Measurements from ENCODE around the gene SIGLEC5.

SIGLEC5 gene

DNA sequence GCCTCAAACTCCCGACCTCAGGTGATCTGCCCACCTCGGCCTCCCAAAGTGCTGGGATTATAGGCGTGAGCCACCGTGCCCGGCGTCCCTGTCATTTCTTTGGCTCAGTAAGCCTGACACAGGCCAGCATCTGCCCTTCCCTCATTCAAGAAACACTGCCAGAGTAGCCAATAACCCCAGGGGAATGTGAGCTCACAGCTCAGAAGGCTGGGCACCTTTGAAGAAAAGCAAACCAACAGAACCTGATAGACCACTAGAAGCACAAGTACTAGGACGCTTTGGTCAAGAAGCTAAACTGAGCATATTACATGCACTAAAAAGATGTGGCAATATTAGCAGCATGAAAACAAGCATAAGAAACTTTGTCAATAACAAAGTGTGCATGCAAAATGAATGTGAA is 14.2 kb downstream of the SIGLEC5 start:
- TF ChIP-seq EP300 (IDR thresholded peaks at IDR 0.05; ENCODE audit: borderline replicate concordance) (no peak), CREB1 (IDR thresholded peaks at IDR 0.05; ENCODE audit: low read depth) (no peak), FOXM1 (IDR thresholded peaks at IDR 0.05; ENCODE audit: borderline replicate concordance, low read depth) (no peak), ZBTB7A (IDR thresholded peaks at IDR 0.05; ENCODE audit: low read depth) (no peak), TCF12 (IDR thresholded peaks at IDR 0.05; ENCODE audit: low read depth) (no peak), TEAD4 (IDR thresholded peaks at IDR 0.05) (no peak), TAF1 (IDR thresholded peaks at IDR 0.05; ENCODE audit: low read depth) (no peak), RAD21 (IDR thresholded peaks at IDR 0.05; ENCODE audit: low read depth) (no peak), CEBPB (IDR thresholded peaks at IDR 0.05) (no peak)
- TF ChIP-seq, protein P1, sequence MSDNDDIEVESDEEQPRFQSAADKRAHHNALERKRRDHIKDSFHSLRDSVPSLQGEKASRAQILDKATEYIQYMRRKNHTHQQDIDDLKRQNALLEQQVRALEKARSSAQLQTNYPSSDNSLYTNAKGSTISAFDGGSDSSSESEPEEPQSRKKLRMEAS (IDR thresholded peaks at IDR 0.05): no peak
- TF ChIP-seq, protein P2, sequence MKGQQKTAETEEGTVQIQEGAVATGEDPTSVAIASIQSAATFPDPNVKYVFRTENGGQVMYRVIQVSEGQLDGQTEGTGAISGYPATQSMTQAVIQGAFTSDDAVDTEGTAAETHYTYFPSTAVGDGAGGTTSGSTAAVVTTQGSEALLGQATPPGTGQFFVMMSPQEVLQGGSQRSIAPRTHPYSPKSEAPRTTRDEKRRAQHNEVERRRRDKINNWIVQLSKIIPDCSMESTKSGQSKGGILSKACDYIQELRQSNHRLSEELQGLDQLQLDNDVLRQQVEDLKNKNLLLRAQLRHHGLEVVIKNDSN (IDR thresholded peaks at IDR 0.05): no peak
- TF ChIP-seq, protein P3, sequence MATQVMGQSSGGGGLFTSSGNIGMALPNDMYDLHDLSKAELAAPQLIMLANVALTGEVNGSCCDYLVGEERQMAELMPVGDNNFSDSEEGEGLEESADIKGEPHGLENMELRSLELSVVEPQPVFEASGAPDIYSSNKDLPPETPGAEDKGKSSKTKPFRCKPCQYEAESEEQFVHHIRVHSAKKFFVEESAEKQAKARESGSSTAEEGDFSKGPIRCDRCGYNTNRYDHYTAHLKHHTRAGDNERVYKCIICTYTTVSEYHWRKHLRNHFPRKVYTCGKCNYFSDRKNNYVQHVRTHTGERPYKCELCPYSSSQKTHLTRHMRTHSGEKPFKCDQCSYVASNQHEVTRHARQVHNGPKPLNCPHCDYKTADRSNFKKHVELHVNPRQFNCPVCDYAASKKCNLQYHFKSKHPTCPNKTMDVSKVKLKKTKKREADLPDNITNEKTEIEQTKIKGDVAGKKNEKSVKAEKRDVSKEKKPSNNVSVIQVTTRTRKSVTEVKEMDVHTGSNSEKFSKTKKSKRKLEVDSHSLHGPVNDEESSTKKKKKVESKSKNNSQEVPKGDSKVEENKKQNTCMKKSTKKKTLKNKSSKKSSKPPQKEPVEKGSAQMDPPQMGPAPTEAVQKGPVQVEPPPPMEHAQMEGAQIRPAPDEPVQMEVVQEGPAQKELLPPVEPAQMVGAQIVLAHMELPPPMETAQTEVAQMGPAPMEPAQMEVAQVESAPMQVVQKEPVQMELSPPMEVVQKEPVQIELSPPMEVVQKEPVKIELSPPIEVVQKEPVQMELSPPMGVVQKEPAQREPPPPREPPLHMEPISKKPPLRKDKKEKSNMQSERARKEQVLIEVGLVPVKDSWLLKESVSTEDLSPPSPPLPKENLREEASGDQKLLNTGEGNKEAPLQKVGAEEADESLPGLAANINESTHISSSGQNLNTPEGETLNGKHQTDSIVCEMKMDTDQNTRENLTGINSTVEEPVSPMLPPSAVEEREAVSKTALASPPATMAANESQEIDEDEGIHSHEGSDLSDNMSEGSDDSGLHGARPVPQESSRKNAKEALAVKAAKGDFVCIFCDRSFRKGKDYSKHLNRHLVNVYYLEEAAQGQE (IDR thresholded peaks at IDR 0.05; ENCODE audit: low read depth): no peak

DNA sequence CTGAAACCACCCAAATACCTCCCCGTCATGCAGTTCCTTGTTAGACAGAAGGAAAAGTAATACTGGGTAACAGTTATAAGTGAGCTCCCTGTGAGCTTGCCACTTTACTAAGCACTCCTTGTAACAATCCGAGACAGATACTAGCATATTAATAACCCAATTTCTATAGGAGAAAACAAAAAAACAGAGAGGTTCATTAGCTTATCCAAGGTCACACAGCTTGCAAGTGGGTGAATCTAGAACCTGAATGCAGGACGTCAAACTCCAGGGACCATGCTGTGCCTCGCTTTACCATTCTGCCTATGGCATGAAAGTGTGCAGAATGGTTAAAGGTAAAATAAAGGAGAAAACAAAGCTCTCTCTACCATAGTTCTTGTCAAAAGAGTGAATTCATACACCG is 15.4 kb downstream of the SIGLEC5 start:
- TF ChIP-seq EP300 (IDR thresholded peaks at IDR 0.05; ENCODE audit: borderline replicate concordance): no peak
- TF ChIP-seq, protein P1 (IDR thresholded peaks at IDR 0.05): no peak
- TF ChIP-seq, protein P3 (IDR thresholded peaks at IDR 0.05; ENCODE audit: low read depth): no peak
- no peak for TF ChIP-seq YY1 (IDR thresholded peaks at IDR 0.05; ENCODE audit: low read depth)
- TF ChIP-seq TEAD4 (IDR thresholded peaks at IDR 0.05): no peak
- TF ChIP-seq EGR1 (IDR thresholded peaks at IDR 0.05): no peak
- no peak for TF ChIP-seq TAF1 (IDR thresholded peaks at IDR 0.05; ENCODE audit: low read depth)
- no peak for TF ChIP-seq CREB1 (IDR thresholded peaks at IDR 0.05; ENCODE audit: low read depth)
- no peak for TF ChIP-seq FOXM1 (IDR thresholded peaks at IDR 0.05; ENCODE audit: borderline replicate concordance, low read depth)
- TF ChIP-seq ZBTB7A (IDR thresholded peaks at IDR 0.05; ENCODE audit: low read depth): no peak
- TF ChIP-seq, protein P2 (IDR thresholded peaks at IDR 0.05): no peak

DNA sequence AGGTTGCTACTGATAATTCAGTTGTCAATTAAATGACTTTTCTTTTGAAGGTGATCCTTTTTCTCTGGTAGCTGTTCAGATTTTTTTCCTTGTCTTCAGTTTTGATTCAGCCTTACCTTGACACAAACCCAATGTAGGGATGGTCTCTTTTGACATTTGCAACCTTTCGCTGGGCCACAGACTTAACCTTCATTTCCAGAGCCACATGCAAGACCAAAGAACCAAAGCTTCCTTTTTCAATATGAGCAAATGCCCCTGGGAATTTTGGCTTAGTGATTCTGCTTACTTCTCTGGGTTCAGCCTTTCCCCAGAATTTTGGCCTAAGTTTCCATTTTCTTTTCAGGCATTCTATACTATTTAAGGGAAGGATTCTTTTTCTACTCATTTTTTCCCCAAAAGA is 19.6 kb downstream of the SIGLEC5 start:
- TF ChIP-seq EGR1 (IDR thresholded peaks at IDR 0.05): no peak
- no peak for TF ChIP-seq TCF12 (IDR thresholded peaks at IDR 0.05; ENCODE audit: low read depth)
- no peak for TF ChIP-seq TEAD4 (IDR thresholded peaks at IDR 0.05)
- TF ChIP-seq TAF1 (IDR thresholded peaks at IDR 0.05; ENCODE audit: low read depth): no peak
- TF ChIP-seq, protein P1 (IDR thresholded peaks at IDR 0.05): no peak
- TF ChIP-seq CREB1 (IDR thresholded peaks at IDR 0.05; ENCODE audit: low read depth): no peak
- no peak for TF ChIP-seq CEBPB (IDR thresholded peaks at IDR 0.05)
- TF ChIP-seq EP300 (IDR thresholded peaks at IDR 0.05; ENCODE audit: borderline replicate concordance): no peak
- TF ChIP-seq, protein P2 (IDR thresholded peaks at IDR 0.05): no peak
- TF ChIP-seq NFIC (IDR thresholded peaks at IDR 0.05): no peak

DNA sequence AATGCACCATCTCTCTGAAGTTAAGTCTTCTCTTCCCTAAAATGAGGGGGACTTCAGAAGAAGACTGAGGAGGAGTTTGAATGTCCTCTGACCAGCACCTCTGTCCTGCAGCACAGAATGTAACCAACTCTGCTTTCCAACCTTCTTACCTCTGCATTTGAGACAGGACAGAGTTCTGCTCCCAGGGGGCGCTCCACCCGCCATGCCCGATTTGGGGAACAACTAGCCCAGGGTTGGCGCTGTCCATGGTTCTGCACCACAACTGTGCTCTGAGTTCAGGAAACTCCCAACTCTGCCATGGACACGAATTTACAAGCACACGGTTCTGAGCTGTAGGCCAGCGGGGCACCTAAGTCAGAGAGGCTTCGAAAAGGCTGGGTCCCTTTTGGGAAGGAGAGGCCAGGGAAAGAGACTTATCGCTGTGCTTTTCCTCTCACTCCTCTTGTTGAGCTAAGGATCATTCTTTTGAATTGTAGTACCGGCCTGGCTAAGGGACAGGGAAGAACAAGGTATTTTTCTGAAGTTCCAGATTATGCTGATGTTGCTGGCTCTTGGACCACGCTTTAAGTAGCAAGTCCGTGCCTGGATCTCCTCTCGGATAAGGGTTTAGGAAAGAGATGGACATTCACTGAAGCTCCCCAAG is 22.2 kb downstream of the SIGLEC5 start:
- TF ChIP-seq RAD21 (IDR thresholded peaks at IDR 0.05; ENCODE audit: low read depth): peak; percentile 64
- TF ChIP-seq, protein P1 (IDR thresholded peaks at IDR 0.05): 0 out of 2 replicates have a peak, but pooled peaks have one; percentile 14
- TF ChIP-seq EGR1 (IDR thresholded peaks at IDR 0.05): no peak
- TF ChIP-seq FOXM1 (IDR thresholded peaks at IDR 0.05; ENCODE audit: borderline replicate concordance, low read depth): no peak
- TF ChIP-seq, protein P3 (IDR thresholded peaks at IDR 0.05; ENCODE audit: low read depth): peak; percentile 97

Measured in Ishikawa (cell line).